A549 (cell line): Measurements from ENCODE around the gene GPHB5.

ENCODE experiments used
- CEBPB ChIP-seq, 2 experiments: fragments of >200 bp in 1 of 2; sonication (Bioruptor Twin) in 1 of 2; formaldehyde crosslinking in 1 of 2; IDR thresholded peaks; 2 replicates each; pipeline ENCODE4 v1.6.1; 2012 to 2016
- CHD4 ChIP-seq: fragments of 200-600 bp; sonication (generic); IDR thresholded peaks from 2 replicates; pipeline ENCODE4 v1.6.1; 2016; ENCODE audit warnings: antibody characterized with exemption, mild to moderate bottlenecking, borderline replicate concordance
- CTCF ChIP-seq: fragments of >200 bp; sonication (Bioruptor Twin); formaldehyde crosslinking; IDR thresholded peaks from 3 replicates; pipeline ENCODE4 v1.5.1; 2016
- HMGXB4 ChIP-seq: fragments of 250-450 bp; sonication (Bioruptor Pico); IDR thresholded peaks from 2 replicates; pipeline ENCODE4 v1.5.0; 2021; ENCODE audit warnings: mild to moderate bottlenecking, moderate library complexity, borderline replicate concordance
- MYC ChIP-seq: IDR thresholded peaks from 2 replicates; pipeline ENCODE4 v1.6.1; 2012; ENCODE audit warnings: mild to moderate bottlenecking, inconsistent platforms, low read length, improper control_type of control experiment, borderline replicate concordance
- TFCP2L1 ChIP-seq: fragments of 250-450 bp; sonication (Bioruptor Pico); IDR thresholded peaks from 2 replicates; pipeline ENCODE4 v1.5.0; 2021; ENCODE audit warnings: mild to moderate bottlenecking

GRCh38 chr14:63299351-63300110, 19.2 kb downstream of the GPHB5 start:
- TF ChIP-seq MYC (no peak), TFCP2L1 (CRISPR knock-in tag) (no peak), CTCF (no peak), CEBPB (IDR thresholded peaks at IDR 0.05) (no peak), CHD4 (no peak), HMGXB4 (CRISPR knock-in tag) (no peak)
